ENCODE results near the gene PDCD7.

Gene PDCD7

GRCh38 chr15:65071381-65071811 is 62.2 kb downstream of the PDCD7 start:
- DNase-seq, result no peak

- DNase-seq, result no peak
Observed at GRCh38 chr15:65069779-65070546, 63.6 kb downstream of the PDCD7 start.

GRCh38 chr15:65069179-65069578 is 64.4 kb downstream of the PDCD7 start:
- DNase-seq, result no peak

GRCh38 chr15:65068403-65068788 is 65.2 kb downstream of the PDCD7 start:
- no peak for DNase-seq

GRCh38 chr15:65067645-65068402 is 65.8 kb downstream of the PDCD7 start, which contains the start of gene RASL12:
Gene RASL12 (minus strand): TSS chr15:65067991. CDS start chr15:65067835, 156 bp downstream.
- DNase-seq, result no peak

Measured in activated CD4-positive, alpha-beta T cell treated with anti-CD3 and anti-CD28 coated beads for 1 hour (primary cell).